GM12878 (cell line): ENCODE data around the gene ARHGAP12. TPM values are rescaled to one million over a fixed set of nuclear protein-coding genes. Genes with fewer than 3 reads are reported as not detected.

Experiments
- ATAC-seq: fragments of 200-7000 bp; cut with Tn5 transposase; 3 replicates; pipeline ENCODE4 v1.9.1; 2020; ENCODE audit warnings: mild to moderate bottlenecking, moderate library complexity
- BruUV-seq: library from RNA; stranded (reverse); fragments of 400-500 nt; replicated peaks from 2 replicates; lab custom pipeline; 2021; lab: Mats Ljungman, UMichigan
- CTCF ChIA-PET: fragments of 300-600 bp; sonication (Branson Sonifier 250); formaldehyde crosslinking; extraction: SDS; loops from one replicate; lab custom pipeline; 2021; ENCODE audit warnings: inconsistent platforms; lab: Yijun Ruan, JAX
- POLR2A ChIA-PET: fragments of 350-600 bp; formaldehyde crosslinking; extraction: SDS; loops from one replicate; lab custom pipeline; 2021; ENCODE audit warnings: inconsistent platforms; lab: Charles Lee
- RAD21 ChIA-PET: fragments of 300-600 bp; sonication (Branson Sonifier 250); formaldehyde crosslinking; loops from one replicate; lab custom pipeline; 2023; ENCODE audit warnings: antibody characterized with exemption; ENCODE audit not compliant: unreplicated experiment; lab: Charles Lee
- SMC1A ChIA-PET: fragments of 300-600 bp; sonication (Branson Sonifier 250); formaldehyde crosslinking; loops from one replicate; lab custom pipeline; 2023; ENCODE audit not compliant: unreplicated experiment, uncharacterized antibody; lab: Charles Lee
- DNase-seq: peaks from one replicate; pipeline ENCODE4 v3.0.0-alpha.2; 2011; ENCODE audit warnings: low read depth, low spot score
- FAIRE-seq: peaks from 3 replicates; lab custom pipeline; 2011; peaks lifted over from hg19 to GRCh38; lab: Jason Lieb, UNC
- H2AFZ ChIP-seq: 2 replicates; pipeline ENCODE4 v1.6.0; 2011; ENCODE audit warnings: low read depth, low read length, control low read depth; ENCODE audit not compliant: control insufficient read depth
- H3K27ac ChIP-seq: 2 replicates; pipeline ENCODE4 v1.5.1; 2011; ENCODE audit warnings: control low read depth; ENCODE audit not compliant: control insufficient read depth, insufficient read depth
- H3K27me3 ChIP-seq, 2 experiments: replicated peaks in 1 of 2; 2 replicates each; pipeline versions ENCODE4 v1.6.0 to v1.6.1; 2011; ENCODE audit warnings: low read length in 1 of 2; ENCODE audit not compliant: control insufficient read depth in 2 of 2, insufficient read depth in 2 of 2
- H3K36me3 ChIP-seq, 2 experiments: 2 replicates each; pipeline ENCODE4 v1.5.1; 2011; ENCODE audit warnings: low read length in 1 of 2; ENCODE audit not compliant: control insufficient read depth in 2 of 2, insufficient read depth in 2 of 2
- H3K4me1 ChIP-seq: 2 replicates; pipeline ENCODE4 v1.6.1; 2011; ENCODE audit warnings: mild to moderate bottlenecking, low read length, moderate library complexity, mixed read lengths; ENCODE audit not compliant: control insufficient read depth, insufficient read depth
- H3K4me2 ChIP-seq: 2 replicates; pipeline ENCODE4 v1.6.0; 2011; ENCODE audit warnings: control low read depth; ENCODE audit not compliant: control insufficient read depth, insufficient read depth
- H3K4me3 ChIP-seq: fragments of 200-600 bp; sonication (generic); 2 replicates; pipeline ENCODE4 v1.5.1; 2016
- H3K79me2 ChIP-seq: 2 replicates; pipeline ENCODE4 v1.6.0; 2011; ENCODE audit warnings: low read length; ENCODE audit not compliant: control insufficient read depth, insufficient read depth
- H3K9ac ChIP-seq: 2 replicates; pipeline ENCODE4 v1.8.0; 2011; ENCODE audit warnings: low read length, control low read depth, mixed read lengths; ENCODE audit not compliant: control insufficient read depth, insufficient read depth
- H3K9me3 ChIP-seq: replicated peaks from 3 replicates; pipeline ENCODE4 v1.5.1; 2011; ENCODE audit warnings: mild to moderate bottlenecking, low read length; ENCODE audit not compliant: control insufficient read depth, insufficient read depth
- H4K20me1 ChIP-seq: 2 replicates; pipeline ENCODE4 v1.6.0; 2011; ENCODE audit not compliant: control insufficient read depth, insufficient read depth
- ATF3 ChIP-seq: IDR thresholded peaks from 2 replicates; pipeline ENCODE4 v1.6.1; 2011; ENCODE audit warnings: low read depth, mild to moderate bottlenecking, low read length, moderate library complexity, borderline replicate concordance; ENCODE audit errors: extremely low read depth
- BCL11A ChIP-seq: IDR thresholded peaks from 2 replicates; pipeline ENCODE4 v1.6.1; 2011; ENCODE audit warnings: low read depth, low read length
- CBX3 ChIP-seq: fragments of 200-600 bp; sonication (generic); IDR thresholded peaks from 2 replicates; pipeline ENCODE4 v1.6.1; 2016; ENCODE audit warnings: low read depth, borderline replicate concordance
- CHD2 ChIP-seq: IDR thresholded peaks from 2 replicates; pipeline ENCODE4 v1.6.1; 2011; ENCODE audit warnings: low read depth, low read length, improper control_type of control experiment, borderline replicate concordance
- CHD4 ChIP-seq: fragments of 200-600 bp; sonication (generic); IDR thresholded peaks from 2 replicates; pipeline ENCODE4 v1.6.1; 2016; ENCODE audit warnings: mild to moderate bottlenecking
- DPF2 ChIP-seq: fragments of 450-650 bp; IDR thresholded peaks from 2 replicates; pipeline ENCODE4 v1.6.1; 2017; ENCODE audit warnings: mild to moderate bottlenecking
- EED ChIP-seq: sonication (generic); IDR thresholded peaks from 2 replicates; pipeline ENCODE4 v1.6.1; 2016; ENCODE audit warnings: antibody characterized with exemption, low read depth
- EP300 ChIP-seq, 2 experiments: fragments of 150-350 bp in 1 of 2; IDR thresholded peaks; 2 replicates each; pipeline ENCODE4 v1.6.1; 2011 to 2012; ENCODE audit warnings: low read depth in 2 of 2, low read length in 2 of 2, borderline replicate concordance in 1 of 2, improper control_type of control experiment in 1 of 2, inconsistent platforms in 1 of 2; ENCODE audit not compliant: control insufficient read depth in 1 of 2
- IKZF2 ChIP-seq, 2 experiments: fragments of 450-650 bp; IDR thresholded peaks; 2 replicates each; pipeline ENCODE4 v1.6.1; 2017; ENCODE audit warnings: mild to moderate bottlenecking in 2 of 2, moderate library complexity in 2 of 2
- MTA3 ChIP-seq: IDR thresholded peaks from 2 replicates; pipeline ENCODE4 v1.6.1; 2012; ENCODE audit warnings: low read length, inconsistent platforms, borderline replicate concordance
- PML ChIP-seq: IDR thresholded peaks from 2 replicates; pipeline ENCODE4 v1.6.1; 2012; ENCODE audit warnings: low read length, inconsistent platforms
- POLR2A ChIP-seq: IDR thresholded peaks from 2 replicates; pipeline ENCODE4 v1.6.1; 2011; ENCODE audit warnings: low read depth, mild to moderate bottlenecking, low read length
- RB1 ChIP-seq: fragments of 450-650 bp; formaldehyde crosslinking; IDR thresholded peaks from 2 replicates; pipeline ENCODE4 v1.6.1; 2017; ENCODE audit warnings: mild to moderate bottlenecking, borderline replicate concordance
- SMAD1 ChIP-seq: fragments of 450-650 bp; IDR thresholded peaks from 2 replicates; pipeline ENCODE4 v1.6.1; 2018; ENCODE audit warnings: mild to moderate bottlenecking, low read depth; ENCODE audit not compliant: partially characterized antibody
- SP1 ChIP-seq: IDR thresholded peaks from one replicate; pipeline ENCODE4 v1.6.1; 2011; ENCODE audit warnings: low read depth, low read length
- WGBS: methylation state at CpG from one replicate; pipeline ENCODE4 v1.1.6; 2016; ENCODE audit warnings: low lambda C conversion rate; ENCODE audit not compliant: insufficient replicate concordance, insufficient coverage; ENCODE audit errors: missing lambda C conversion rate; 5-methylcytosine and 5-hydroxymethylcytosine counted together
- in situ Hi-C: fragments of 300-500 bp; cut with MboI; formaldehyde crosslinking; loops from 9 replicates; pipeline ENCODE4 v1.14.3; 2018; ENCODE audit warnings: mixed read lengths
- intact Hi-C: fragments of 100-400 bp; cut with micrococcal nuclease; formaldehyde crosslinking; loops from one replicate; pipeline ENCODE4 v1.14.2; 2022; ENCODE audit not compliant: unreplicated experiment
- polyA plus RNA-seq, 11 experiments: library from polyadenylated mRNA; depleted of rRNA in 4 of 11; unstranded in 6 of 11; stranded (reverse) in 5 of 11; fragments of >200 nt; fragmentation: Nextera tagmentation in 4 of 11; fragmentation: Illumina TruSeq in 1 of 11; extraction: Ambion mirVana in 4 of 11; extraction: Trizol in 1 of 11; gene quantifications; 1 replicate in 1 of 11; 2 replicates in 10 of 11; pipeline versions ENCODE4 v1.2.1 to v1.2.3, GENCODE V29; 2011 to 2016; ENCODE audit warnings: inconsistent platforms in 2 of 11, missing spikeins in 2 of 11, low read depth in 1 of 11
- total RNA-seq, 4 experiments: library from RNA; depleted of rRNA in 3 of 4; stranded (reverse); fragments of >200 nt in 3 of 4; fragmentation: Illumina TruSeq in 1 of 4; extraction: Trizol in 1 of 4; gene quantifications; 2 replicates each; pipeline versions ENCODE4 v1.2.1 to v1.2.3, GENCODE V29; 2013 to 2021

The ARHGAP12 gene
- total and polyA plus RNA-seq, 10 of the 15 experiments (the other 5 are each of a cell fraction or from before 2014, with no cell fraction given), result 5.4 to 15.6 (median 8.5) TPM

GRCh38 chr10:31867646-31868045 is 61.0 kb downstream of the ARHGAP12 start:
- Histone ChIP-seq H4K20me1 (no peaks in the 10 kb centered on the region), H3K9me3 (no peaks in the 10 kb centered on the region), H3K79me2 (no peaks in the 10 kb centered on the region), H2AFZ (no peak overlapping the region), H3K27me3 (no peaks in the 10 kb centered on the region), H3K4me2 (no peak overlapping the region), H3K4me1 (peaks cover 4% of the 10 kb centered on the region; the same call in 1 of the 2 replicates)
- DNase-seq, result no peak
- intact Hi-C loops, result loop anchor here (10.0 kb wide), 1 partner anchor 497 kb away; no protein-coding TSS in a partner anchor
- ChIA-PET RAD21 (no interaction called here), CTCF (no interaction called here)
- no TSS peak for BruUV-seq
- TF ChIP-seq POLR2A (no peak), RB1 (no peak), SMAD1 (no peak), IKZF2 (IDR thresholded peaks at IDR 0.05) (no peak), CHD2 (no peak), EED (no peak), BCL11A (no peak), DPF2 (no peak), CBX3 (no peak), ATF3 (no peak), EP300 (IDR thresholded peaks at IDR 0.05; ENCODE audit: borderline replicate concordance in 1 of 2, control insufficient read depth in 1 of 2, low read depth in 2 of 2, low read length in 2 of 2) (no peak), PML (no peak), SP1 (no peak), CHD4 (no peak), MTA3 (no peak)
- TF ChIP-seq, all 136 proteins: peak for 0
- ChIA-PET POLR2A (interaction anchor here (0.6 kb wide), 1 partner anchor 37 kb away, joined by 6 read pairs; no protein-coding TSS in a partner anchor), SMC1A (no interaction called here)
- Histone ChIP-seq H3K36me3 (no peaks in the 10 kb centered on the region), H3K27ac (no peak overlapping the region), H3K9ac (no peak overlapping the region), H3K4me3 (no peak overlapping the region)
- ATAC-seq (no peak), FAIRE-seq (peak; percentile 52)
- in situ Hi-C loops, result no loop called here
- 82% methylated on average over 3 of the region's 3 CpGs for WGBS
